Activated CD8-positive, alpha-beta memory T cell treated with anti-CD3 and anti-CD28 coated beads, Interleukin-2, amount 50 U/mL, for 1 hour (primary cell): ENCODE measurements around the gene BBS9.

ENCODE experiments used
- DNase-seq: peaks from one replicate; pipeline ENCODE4 v3.0.0-alpha.2; 2020; ENCODE audit errors: extremely low read depth

The BBS9 gene

DNA sequence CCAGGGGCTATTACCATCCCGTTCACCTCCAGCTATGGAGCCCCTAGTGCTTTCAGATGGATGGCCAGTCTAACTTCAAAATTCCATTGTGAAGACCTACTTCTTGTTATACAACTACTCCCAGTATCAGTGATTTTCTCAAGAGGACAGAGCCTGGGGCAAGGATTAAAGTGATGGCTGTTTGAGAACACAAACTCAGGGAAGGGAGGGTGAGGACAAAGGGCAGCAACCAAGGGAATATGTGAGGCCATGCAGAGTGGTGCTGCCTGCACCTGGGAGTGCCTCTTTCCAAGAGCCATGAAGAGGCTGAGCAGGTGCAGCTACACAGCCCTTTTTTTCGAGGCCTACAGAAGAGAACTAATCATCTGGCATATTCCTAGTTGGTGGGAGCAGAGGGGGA, 472.5 kb downstream of the BBS9 start:
- DNase-seq = no peak

DNA sequence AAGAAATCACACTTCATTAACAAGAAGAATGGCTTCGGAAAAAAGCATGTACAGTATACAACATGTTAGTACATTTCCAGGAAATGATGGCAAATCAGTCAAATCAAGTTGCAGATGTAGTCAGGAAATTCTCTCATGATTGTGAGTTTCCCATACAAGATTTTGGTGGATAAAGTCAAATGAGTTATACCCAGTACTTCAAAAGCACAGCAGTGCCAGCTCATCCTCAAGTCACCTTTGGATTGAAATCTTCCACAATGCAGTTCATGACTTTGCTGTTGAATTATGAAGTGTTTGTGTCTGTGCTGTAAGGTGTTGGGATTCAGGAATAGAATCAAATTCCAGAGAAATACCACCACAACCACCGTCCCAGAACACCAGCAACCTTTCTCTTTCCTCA, 474.7 kb downstream of the BBS9 start:
- DNase-seq = no peak

DNA sequence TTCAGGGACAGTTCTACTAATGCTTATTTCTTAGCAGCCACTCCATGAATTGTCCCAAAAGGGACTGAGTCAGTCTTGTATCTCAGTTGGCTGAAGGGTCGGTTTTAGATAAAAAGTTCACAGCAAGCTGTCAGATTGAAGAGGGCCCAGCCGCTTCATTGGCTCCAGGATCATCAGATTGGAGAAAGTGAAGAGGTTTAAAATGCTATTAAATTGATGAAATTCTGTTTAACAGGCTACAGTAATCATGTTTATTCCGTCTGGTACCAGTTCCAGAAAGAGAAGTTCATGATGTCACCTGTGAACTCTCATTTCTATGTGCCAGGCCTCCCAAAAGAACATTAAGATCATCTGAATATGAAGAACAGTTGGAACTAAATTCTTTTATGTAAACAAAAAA, 481.6 kb downstream of the BBS9 start:
- no peak for DNase-seq

DNA sequence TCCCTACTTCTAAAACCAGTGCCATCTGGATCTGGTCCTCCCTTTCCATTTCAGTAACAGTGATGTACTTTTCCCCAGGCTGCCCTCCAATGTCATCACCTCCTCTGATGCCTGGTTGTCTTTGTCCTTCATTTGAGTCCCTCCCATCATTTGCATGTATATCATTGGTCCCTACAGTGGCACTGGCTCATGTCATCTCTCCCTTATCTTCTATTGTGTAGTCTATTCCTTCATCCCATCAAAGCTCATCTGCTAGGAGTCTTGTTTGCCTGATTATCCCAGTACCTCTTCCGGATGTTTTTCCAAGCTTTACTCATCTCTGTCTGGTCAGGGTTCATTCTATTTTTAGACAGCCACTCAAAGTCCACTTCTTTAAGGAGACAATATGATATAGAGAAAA, 483.1 kb downstream of the BBS9 start:
- DNase-seq = no peak

DNA sequence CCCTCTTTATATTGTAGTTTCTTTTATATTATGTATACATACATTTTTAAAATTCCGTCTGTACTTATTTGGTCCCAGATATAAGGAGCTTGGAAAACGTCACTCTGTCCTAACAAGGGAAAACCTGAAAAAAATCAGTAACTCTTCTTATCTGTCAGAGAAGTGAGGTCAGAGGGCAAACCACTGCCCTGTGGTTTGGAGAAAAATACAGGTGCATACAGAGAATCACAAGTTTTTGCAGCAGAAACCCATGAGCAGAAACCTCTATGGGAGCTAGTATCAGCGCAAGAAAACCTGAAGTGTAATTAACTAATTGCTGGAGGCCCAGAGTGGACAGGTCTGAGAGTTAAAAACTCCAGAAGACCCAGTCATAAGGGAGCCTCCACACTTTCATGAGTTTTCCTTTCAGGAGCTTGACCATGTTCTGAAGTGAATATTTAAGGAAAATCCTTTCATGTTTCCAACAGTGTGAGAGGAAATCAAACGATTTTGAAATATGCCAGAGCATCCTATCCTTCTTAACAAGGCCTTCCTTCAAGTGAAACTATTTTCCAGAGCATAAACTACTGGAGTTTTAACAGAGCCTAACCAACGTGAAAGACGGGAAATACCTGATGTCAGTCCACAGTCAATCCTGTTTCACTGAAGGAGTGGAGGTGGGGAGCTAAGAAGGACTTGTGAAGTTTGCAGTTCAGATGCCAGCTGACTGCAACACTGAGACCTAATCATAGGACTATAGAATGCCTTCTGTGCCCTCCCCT, 485.2 kb downstream of the BBS9 start:
- DNase-seq = no peak

DNA sequence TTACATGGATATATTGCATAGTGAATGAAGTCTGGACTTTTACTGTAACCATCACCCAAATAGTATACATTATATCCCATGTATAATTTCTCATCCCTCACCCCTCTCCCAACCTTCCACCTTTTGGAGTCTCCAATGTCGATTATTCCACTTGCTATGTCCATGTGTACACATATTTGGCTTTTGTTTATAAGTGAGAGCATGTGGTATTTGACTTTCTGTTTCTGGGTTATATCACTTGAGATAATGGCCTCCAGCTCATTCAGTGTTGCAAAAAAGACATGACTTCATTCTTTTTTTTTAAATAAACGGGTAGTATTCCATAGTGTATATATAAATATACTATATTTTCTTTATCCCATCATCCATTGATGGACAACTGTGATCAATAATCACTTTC, 487.4 kb downstream of the BBS9 start:
- no peak for DNase-seq

DNA sequence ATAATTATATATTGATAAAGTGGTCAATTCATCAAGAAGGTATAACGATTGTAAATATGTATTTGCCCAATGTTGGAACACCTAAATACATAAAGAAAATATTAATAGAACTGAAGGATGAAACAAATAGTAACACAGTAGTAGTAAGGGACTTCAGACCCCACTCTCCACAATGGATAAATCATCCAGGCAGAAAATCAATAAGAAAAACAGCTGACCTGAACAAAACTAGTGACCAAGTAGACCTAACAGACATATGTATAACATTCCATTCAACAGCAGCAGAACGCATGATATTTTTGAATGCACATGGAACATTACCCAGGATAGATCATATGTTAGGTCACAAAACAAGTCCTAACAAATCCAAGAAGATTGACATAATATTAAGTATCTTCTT, 489.9 kb downstream of the BBS9 start:
- no peak for DNase-seq

DNA sequence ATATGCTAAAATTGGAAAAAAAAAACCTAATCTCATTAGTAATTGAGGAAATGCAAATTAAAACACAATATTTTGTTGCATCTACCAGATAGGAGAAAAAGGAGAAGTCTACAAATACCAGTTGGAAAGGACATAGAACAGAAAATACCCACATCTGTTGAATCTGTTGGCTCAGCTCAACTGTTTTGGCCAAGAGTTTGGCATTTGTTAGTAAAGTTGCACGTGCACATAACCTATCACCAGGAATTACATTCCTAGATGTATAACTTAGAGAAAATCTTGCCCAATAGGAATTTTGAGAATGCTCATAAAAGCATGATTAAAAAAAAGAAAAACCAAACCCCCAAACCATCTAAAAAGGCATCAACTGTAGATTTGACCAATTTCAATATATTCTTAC, 493.9 kb downstream of the BBS9 start:
- no peak for DNase-seq

DNA sequence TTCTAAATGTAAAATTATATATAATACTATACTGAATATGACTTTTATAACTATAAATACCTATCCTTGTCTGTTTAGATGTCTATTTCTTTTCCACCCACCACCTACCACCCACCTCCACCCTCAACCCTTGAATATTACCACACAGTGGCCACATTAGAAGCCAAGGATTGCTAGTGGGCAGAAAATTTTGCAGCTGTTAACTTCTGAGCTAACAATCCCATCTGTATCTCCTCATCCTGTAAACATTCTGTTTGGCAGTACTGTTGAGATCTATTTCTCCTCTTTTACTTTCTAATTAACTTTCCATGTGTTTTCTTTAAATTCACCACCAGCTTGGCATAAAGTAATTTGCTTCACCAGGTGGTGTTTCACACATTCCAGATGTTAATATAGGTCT, 494.9 kb downstream of the BBS9 start:
- no peak for DNase-seq

DNA sequence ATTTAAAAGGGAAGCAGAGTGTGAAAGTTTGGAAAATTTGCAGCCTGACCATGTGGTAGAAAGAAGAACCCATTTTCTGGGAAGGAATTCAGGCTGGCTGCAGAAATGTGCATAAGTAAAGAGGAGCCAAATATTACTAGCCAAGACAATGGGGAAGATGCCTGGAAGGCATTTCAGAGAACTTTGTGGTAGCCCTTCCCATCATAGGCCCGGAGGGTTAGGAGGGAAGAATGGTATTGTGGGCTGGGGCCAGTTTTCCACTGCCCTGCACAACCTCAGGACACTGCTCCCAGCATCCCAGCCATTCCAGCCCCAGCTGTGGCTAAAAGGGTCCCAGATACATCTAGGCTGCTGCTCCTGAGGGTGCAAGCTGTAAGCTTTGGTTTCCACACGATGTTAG, 497.5 kb downstream of the BBS9 start:
- DNase-seq = no peak

DNA sequence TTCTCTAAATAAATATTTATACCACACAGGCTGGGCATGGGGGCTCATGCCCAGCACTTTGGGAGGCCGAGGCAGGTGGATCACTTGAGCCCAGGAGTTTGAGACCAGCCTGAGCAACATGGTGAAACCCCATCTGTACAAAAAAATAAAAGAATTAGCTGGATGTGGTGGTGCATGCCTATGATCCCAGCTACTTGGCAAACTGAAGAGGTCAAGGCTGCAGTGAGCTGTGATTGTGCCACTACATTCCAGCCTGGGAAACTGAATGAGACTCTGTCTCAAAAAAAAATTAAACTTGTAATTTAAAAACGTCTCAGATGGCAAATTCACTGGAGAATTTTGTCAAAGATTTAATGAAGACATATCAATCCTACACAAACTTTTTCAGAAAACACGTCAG, 498.4 kb downstream of the BBS9 start:
- no peak for DNase-seq

DNA sequence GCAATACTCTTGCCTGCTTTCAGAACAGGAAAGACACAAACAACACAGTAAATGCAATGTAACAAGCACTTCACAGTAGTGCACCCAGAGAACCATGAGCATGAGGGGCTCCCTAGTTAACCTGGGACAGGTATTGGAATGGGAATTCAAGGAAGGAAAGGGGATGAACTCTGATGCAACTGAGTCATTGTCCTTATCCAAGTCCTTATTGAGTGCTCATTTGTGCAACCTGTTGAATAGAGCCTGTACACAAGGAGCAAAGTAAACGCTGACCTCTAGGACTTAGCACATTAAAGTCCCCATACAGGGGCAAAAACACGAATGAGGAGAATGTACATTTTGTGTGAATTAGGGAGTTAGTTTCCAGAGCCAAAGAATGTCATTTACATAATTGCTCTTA, 499.5 kb downstream of the BBS9 start:
- DNase-seq = no peak

DNA sequence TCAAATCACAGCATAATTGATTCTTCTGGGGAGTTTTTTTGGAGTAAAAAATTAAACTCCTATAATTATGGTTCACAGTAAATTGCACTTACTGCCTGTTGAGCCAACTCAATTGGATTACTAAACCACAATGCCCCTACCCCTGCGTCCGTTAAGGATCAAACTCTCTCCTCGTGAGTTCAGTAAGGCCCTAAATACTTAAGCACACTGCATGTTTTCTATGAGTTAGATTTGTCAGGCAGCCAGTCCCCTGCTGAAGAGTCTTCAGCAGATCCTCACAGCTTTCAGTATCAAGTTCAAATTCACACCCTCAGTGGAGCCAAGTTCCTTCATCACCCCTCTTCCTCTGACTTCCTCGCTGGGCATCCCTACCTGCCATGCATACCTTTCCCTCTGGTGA, 501.0 kb downstream of the BBS9 start:
- no peak for DNase-seq

DNA sequence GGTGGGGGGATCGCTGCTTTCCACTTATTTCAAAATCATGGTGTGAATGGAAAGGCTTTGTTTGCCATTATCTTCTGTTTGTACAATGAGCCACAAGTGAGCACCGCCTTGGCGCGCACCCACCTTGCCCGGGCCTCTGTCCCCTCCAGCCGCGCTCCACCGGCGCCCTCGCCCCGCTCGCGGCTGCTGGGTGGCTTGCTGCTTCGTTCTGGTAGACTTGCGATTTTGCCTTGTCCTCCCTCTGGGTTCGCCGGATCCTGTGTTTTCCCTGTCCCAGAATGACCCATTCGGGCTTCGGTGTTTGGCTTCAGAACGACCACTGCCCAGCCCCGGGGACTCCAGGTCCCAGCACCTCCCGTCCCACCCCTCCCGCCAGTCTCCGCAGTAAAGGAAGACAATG, 503.0 kb downstream of the BBS9 start:
- no peak for DNase-seq

DNA sequence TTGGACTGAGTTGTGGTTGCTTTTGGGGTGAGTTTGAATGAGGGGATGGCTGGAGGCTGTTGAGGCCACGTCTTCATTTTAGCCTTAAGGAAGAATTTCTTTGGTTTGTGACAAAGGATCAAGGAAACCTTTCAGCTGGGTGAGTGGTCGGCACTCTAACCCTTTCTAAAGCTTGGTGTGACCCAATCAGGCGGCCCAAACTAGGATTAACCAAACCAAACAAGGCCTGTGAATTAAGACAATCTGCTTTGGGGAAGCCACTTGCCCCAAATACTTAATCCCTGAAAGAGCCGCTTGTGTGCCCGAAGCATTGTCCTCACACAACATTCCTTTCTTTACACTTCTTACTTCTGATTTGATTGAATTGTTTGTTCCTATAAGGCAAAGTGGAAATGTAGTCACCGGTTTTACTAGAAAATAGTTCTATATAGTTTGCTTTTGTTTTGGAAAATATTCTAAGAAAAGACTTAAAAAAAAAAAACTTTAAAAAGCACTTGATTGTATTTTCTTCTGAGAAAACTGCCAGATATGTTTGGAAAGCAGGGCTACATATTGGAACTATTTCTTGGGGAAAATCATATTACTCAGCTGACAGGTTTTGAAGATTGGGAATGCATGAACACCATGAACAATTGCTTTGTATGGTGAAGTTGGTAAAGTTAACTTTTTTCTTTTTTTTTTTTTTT, 503.6 kb downstream of the BBS9 start:
- no peak for DNase-seq

DNA sequence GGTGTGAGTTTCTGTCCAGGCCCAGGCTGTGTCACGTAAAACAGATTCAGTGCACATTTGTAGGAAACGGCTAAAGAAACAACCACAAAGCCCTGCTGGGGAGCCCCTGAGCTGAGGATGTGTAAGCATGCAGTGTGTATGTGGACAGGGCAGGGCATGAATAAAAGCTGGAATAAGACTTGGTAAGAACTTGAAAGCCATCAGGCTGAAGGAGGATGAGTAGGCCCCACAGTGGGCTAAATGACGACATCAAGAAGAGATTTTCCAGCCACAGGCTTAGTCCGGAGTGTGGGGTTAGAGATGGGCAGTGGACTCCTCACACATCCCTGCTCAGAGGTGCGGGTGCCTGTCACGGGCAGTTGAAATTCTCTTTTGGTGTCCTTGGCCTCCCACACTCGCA, 505.2 kb downstream of the BBS9 start:
- DNase-seq = no peak

DNA sequence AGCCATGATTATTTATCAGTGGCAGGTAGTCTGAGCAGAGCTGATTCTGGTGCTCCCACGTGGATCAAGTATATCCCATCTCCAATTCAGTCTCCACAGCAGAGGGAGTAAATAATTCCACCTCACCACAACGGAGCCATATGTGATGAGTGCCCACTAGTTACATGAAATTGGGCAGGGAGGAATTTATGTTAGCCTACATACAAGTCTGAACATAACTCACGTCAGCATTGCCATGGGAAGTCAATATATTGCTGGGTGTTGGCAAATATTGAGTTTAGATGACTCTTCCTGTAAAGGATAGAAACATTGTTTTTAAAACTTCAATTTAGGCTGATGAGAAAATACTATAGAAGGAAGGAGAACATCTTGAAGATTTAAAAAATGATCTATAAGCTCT, 507.0 kb downstream of the BBS9 start:
- DNase-seq = no peak

DNA sequence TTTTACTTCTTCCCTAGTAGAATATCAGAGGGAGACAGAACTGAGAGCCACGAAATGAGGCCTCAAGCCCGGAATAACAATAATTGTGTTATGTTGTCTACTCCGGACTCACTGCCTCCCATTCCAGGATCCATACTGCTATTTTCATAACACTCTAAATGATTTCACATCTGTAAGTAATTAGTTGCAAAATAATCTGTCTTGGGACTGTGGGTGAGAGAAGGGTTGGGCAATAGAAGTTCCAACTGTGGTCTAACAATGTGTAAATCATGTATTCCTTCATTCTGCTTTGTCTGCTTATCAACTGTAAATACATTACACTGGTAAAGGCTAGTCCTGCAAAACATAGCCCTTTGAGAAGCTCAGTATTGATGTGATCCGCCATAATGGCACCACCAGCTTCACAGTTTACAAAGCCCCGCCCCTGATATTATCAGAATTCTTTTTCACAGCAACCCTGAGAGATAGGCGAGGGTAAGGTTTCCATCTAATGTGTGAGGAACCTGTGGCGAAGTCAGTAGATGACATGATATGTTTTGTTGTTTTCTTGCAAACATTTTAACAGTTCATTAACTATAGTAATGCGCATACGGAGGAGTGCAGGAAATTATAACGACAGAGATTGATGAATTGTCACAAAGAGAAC, 510.3 kb downstream of the BBS9 start:
- DNase-seq = no peak

DNA sequence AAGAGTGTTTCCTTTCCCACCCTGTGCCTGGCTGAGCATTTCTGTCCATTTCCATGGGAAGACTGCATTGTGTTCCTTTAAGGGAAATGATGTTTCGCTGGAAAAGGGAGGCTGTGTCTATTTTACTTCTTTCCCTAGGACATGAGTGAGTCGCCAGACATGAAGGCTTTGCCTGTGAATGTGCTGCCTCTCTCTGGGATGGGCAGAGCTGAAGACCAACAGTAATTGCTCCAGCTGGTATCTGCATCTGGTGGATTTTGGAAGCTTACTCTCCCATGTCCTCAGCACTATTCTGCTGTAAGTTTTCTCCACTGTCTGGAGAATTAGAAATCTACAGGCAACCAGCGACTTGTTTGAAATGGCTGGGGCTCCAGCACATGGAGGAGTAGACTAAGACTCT, 511.4 kb downstream of the BBS9 start:
- DNase-seq = no peak

DNA sequence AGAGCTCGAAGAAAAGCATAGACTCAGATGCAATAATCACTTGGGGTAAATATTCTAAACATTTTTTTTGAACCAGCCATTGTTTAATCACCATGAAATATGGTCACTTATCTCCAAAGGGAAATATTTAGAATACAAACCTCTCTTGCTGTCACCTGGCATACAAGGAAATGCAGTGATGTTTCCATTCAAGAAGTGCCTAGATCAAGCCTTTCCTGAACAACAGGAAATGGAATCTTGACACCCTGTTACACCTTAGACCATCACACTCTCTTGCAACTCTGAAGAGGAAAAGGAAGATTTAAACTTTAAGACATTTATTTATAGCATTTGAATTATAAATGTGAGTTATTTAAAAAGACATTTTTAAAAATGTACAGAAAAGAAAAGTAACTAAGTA, 512.9 kb downstream of the BBS9 start:
- no peak for DNase-seq

DNA sequence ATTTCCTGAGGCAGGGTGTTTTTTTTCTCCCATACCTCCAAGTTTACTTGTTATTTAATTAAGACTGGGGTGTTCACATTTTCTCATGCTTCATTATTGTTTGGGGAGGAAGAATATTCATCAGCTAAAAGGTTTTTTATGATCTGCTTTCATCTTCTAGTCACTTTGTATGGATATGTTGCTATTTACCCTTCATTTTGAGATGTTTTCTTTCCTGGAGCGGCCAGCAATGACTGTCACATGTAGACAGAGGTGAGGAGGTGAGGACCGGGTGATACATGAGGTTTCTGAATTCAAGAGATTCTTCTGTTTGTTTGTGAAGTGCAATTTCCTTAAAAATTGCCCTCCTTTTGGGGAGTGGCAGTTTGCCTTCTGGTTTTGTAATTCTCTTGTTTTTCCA, 514.2 kb downstream of the BBS9 start:
- no peak for DNase-seq

DNA sequence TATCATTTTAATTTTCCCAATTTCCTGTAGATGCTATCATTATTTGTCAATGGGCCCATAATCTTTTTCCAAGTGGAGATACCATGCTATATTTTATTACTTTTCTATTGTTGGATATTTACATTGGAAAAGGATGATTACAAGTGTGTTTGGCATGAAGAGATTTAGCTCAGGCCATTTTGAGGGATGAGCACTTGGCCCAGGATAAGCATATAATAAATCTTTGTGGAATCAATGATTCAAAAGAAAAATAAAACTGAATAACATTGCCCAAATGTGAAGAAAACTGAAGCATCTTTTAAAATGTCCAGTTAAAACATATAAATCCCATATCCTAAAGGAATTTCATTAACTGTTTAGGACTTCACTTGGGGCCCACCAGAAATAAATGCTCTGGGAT, 515.1 kb downstream of the BBS9 start:
- no peak for DNase-seq

DNA sequence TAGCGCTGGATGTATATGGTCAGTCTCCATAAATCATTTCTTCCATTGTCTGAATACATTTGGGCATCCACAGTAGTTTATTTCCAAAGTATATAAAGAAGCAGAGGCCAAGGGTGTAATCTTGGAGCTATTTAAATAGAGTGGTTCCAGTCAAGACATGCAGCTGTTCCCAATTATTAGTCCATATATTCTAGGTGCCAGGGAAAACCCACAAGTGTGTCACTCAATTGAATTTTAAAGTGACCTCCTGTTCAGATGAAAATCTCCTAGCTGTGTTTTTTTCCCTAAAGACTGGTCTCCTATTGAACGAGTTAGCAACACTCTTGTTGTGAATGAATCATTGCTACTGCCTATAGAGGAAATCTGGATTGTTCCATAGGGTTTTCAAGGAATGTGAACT, 515.7 kb downstream of the BBS9 start:
- DNase-seq = no peak
